Neuron (in vitro differentiated cells): Measurements from ENCODE around the gene ZFAND2A.
"Not testable (repeated sequence)": the region's sequence is repeated elsewhere in the genome, so short reads cannot be mapped to it uniquely, and the experiment has no call there.

Source experiments
- H2AFZ ChIP-seq: one replicate; pipeline ENCODE4 v1.6.1; 2013; ENCODE audit warnings: low read depth, mild to moderate bottlenecking, inconsistent platforms, low read length, moderate library complexity
- H3K27me3 ChIP-seq: one replicate; pipeline ENCODE4 v1.6.1; 2013; ENCODE audit warnings: low read length; ENCODE audit not compliant: insufficient read depth
- H3K36me3 ChIP-seq: one replicate; pipeline ENCODE4 v1.6.1; 2013; ENCODE audit warnings: low read length; ENCODE audit not compliant: insufficient read depth
- H3K4me1 ChIP-seq: one replicate; pipeline ENCODE4 v1.6.1; 2013; ENCODE audit warnings: low read length; ENCODE audit not compliant: insufficient read depth
- H3K4me3 ChIP-seq: 2 replicates; pipeline ENCODE4 v1.5.1; 2013; ENCODE audit warnings: mild to moderate bottlenecking, low read length, moderate library complexity
- H3K9me3 ChIP-seq: one replicate; pipeline ENCODE4 v1.6.1; 2013; ENCODE audit warnings: low read length

The ZFAND2A gene

GRCh38 chr7:1152492-1152891, 7.5 kb downstream of the ZFAND2A start:
- Histone ChIP-seq H3K9me3 (no peaks in the 10 kb centered on the region), H3K4me1 (no peaks in the 10 kb centered on the region), H2AFZ (no peak overlapping the region), H3K36me3 (peaks cover 53% of the 10 kb centered on the region), H3K4me3 (no peak overlapping the region), H3K27me3 (no peaks in the 10 kb centered on the region)

GRCh38 chr7:1151653-1152425, 8.2 kb downstream of the ZFAND2A start:
- H3K36me3 ChIP-seq = peaks cover 50% of the 10 kb centered on the region
- no peaks in the 10 kb centered on the region for H3K9me3 ChIP-seq
- no peak overlapping the region for H2AFZ ChIP-seq
- H3K4me3 ChIP-seq = no peak overlapping the region
- H3K27me3 ChIP-seq = no peaks in the 10 kb centered on the region
- H3K4me1 ChIP-seq = no peaks in the 10 kb centered on the region

- no peaks in the 10 kb centered on the region for H3K27me3 ChIP-seq
- no peaks in the 10 kb centered on the region for H3K4me1 ChIP-seq
- peaks cover 46% of the 10 kb centered on the region for H3K36me3 ChIP-seq
- H2AFZ ChIP-seq = no peak overlapping the region
- H3K9me3 ChIP-seq = no peaks in the 10 kb centered on the region
- H3K4me3 ChIP-seq = no peak overlapping the region
These were observed 8.8 kb downstream of the ZFAND2A start for GRCh38 chr7:1151156-1151555.

- no peak overlapping the region for H2AFZ ChIP-seq
- no peaks in the 10 kb centered on the region for H3K9me3 ChIP-seq
- no peaks in the 10 kb centered on the region for H3K4me1 ChIP-seq
- no peaks in the 10 kb centered on the region for H3K27me3 ChIP-seq
- H3K4me3 ChIP-seq = no peak overlapping the region
- H3K36me3 ChIP-seq = peaks cover 44% of the 10 kb centered on the region
These were observed 9.5 kb downstream of the ZFAND2A start for GRCh38 chr7:1150400-1151002.

- Histone ChIP-seq H3K36me3 (peaks cover 36% of the 10 kb centered on the region), H3K4me3 (no peak overlapping the region), H3K4me1 (no peaks in the 10 kb centered on the region), H2AFZ (no peak overlapping the region), H3K9me3 (no peaks in the 10 kb centered on the region), H3K27me3 (no peaks in the 10 kb centered on the region)
These were observed 10.6 kb downstream of the ZFAND2A start for GRCh38 chr7:1149351-1149794.

GRCh38 chr7:1147873-1148272, 12.1 kb downstream of the ZFAND2A start:
- H3K4me1 ChIP-seq, H3K9me3 ChIP-seq, H2AFZ ChIP-seq, H3K27me3 ChIP-seq, H3K4me3 ChIP-seq: not testable (repeated sequence)
- H3K36me3 ChIP-seq = peaks cover 23% of the 10 kb centered on the region

GRCh38 chr7:1144269-1144771, 15.7 kb downstream of the ZFAND2A start:
- Histone ChIP-seq H3K9me3 (no peaks in the 10 kb centered on the region), H3K4me1 (no peaks in the 10 kb centered on the region), H3K4me3 (no peak overlapping the region), H2AFZ (no peak overlapping the region), H3K27me3 (no peaks in the 10 kb centered on the region), H3K36me3 (no peaks in the 10 kb centered on the region)

- H3K4me3 ChIP-seq, H3K36me3 ChIP-seq: not testable (repeated sequence)
These were observed 17.0 kb downstream of the ZFAND2A start for GRCh38 chr7:1143031-1143430.

GRCh38 chr7:1142051-1142635, 17.9 kb downstream of the ZFAND2A start:
- H3K27me3 ChIP-seq = no peaks in the 10 kb centered on the region
- no peaks in the 10 kb centered on the region for H3K9me3 ChIP-seq
- H3K36me3 ChIP-seq = no peaks in the 10 kb centered on the region
- H3K4me1 ChIP-seq = peaks cover 3% of the 10 kb centered on the region
- no peak overlapping the region for H2AFZ ChIP-seq
- H3K4me3 ChIP-seq = no peak overlapping the region

More at GRCh38 chr7:1143031-1143430, 17.0 kb downstream of the ZFAND2A start:
- H3K27me3 ChIP-seq, H2AFZ ChIP-seq, H3K4me1 ChIP-seq, H3K9me3 ChIP-seq: not testable (repeated sequence)

- peaks cover 8% of the 10 kb centered on the region for H3K4me1 ChIP-seq
- H3K9me3 ChIP-seq = no peaks in the 10 kb centered on the region
- H3K27me3 ChIP-seq = no peaks in the 10 kb centered on the region
- no peaks in the 10 kb centered on the region for H3K36me3 ChIP-seq
- H2AFZ ChIP-seq = no peak overlapping the region
- H3K4me3 ChIP-seq = no peak overlapping the region
These were observed 18.3 kb downstream of the ZFAND2A start for GRCh38 chr7:1141651-1142050.

- Histone ChIP-seq H3K36me3 (no peaks in the 10 kb centered on the region), H3K9me3 (no peaks in the 10 kb centered on the region), H3K4me1 (peaks cover 9% of the 10 kb centered on the region), H2AFZ (no peak overlapping the region), H3K4me3 (no peak overlapping the region), H3K27me3 (no peaks in the 10 kb centered on the region)
These were observed 19.4 kb downstream of the ZFAND2A start for GRCh38 chr7:1140476-1141104.

GRCh38 chr7:1137517-1138167, 22.4 kb downstream of the ZFAND2A start:
- Histone ChIP-seq H3K4me1 (peaks cover 9% of the 10 kb centered on the region), H3K36me3 (no peaks in the 10 kb centered on the region), H3K9me3 (peaks cover 1% of the 10 kb centered on the region)

More at GRCh38 chr7:1137517-1138167, 22.4 kb downstream of the ZFAND2A start:
- H2AFZ ChIP-seq = peak overlapping the region; percentile 97
- no peaks in the 10 kb centered on the region for H3K27me3 ChIP-seq
- peak overlapping the region; percentile 73 for H3K4me3 ChIP-seq
